NCI-H2227 (cell line): ENCODE measurements around the gene MAPK8.
"Not testable (repeated sequence)": the region's sequence is repeated elsewhere in the genome, so short reads cannot be mapped to it uniquely, and the experiment has no call there.

Source experiments
- DNase-seq: peaks from one replicate; lab custom pipeline; 2025; ENCODE audit not compliant: unreplicated experiment; lab: John Stamatoyannopoulos, UW

MAPK8 gene

GRCh38 chr10:48306265-48306869, at the start of gene MAPK8:
MAPK8 (plus strand) TSS chr10:48306677; CDS start chr10:48401661, 94,984 bp downstream.
- DNase-seq = peak; percentile 90

- no peak for DNase-seq
Measured at GRCh38 chr10:48257407-48257961, 49.0 kb upstream of the MAPK8 start.

- no peak for DNase-seq
Measured at GRCh38 chr10:48258105-48258504, 48.4 kb upstream of the MAPK8 start.

GRCh38 chr10:48266528-48266927, 39.9 kb upstream of the MAPK8 start:
- DNase-seq = no peak

- no peak for DNase-seq
Measured at GRCh38 chr10:48271047-48271730, 35.3 kb upstream of the MAPK8 start.

- no peak for DNase-seq
Measured at GRCh38 chr10:48272682-48273081, 33.8 kb upstream of the MAPK8 start.

- DNase-seq = no peak
Measured at GRCh38 chr10:48273741-48274140, 32.7 kb upstream of the MAPK8 start.

- DNase-seq = no peak
Measured at GRCh38 chr10:48274636-48275035, 31.8 kb upstream of the MAPK8 start, which contains the start of gene FRMPD2. FRMPD2 (minus strand) TSS chr10:48274696; CDS start chr10:48274567, 129 bp downstream.

- DNase-seq = no peak
Measured at GRCh38 chr10:48277093-48277492, 29.4 kb upstream of the MAPK8 start.

- DNase-seq = no peak
Measured at GRCh38 chr10:48279081-48279751, 27.3 kb upstream of the MAPK8 start.

GRCh38 chr10:48281697-48282096, 24.8 kb upstream of the MAPK8 start:
- DNase-seq = not testable (repeated sequence)

- no peak for DNase-seq
Measured at GRCh38 chr10:48282829-48283228, 23.6 kb upstream of the MAPK8 start.

- no peak for DNase-seq
Measured at GRCh38 chr10:48284002-48284546, 22.4 kb upstream of the MAPK8 start.

GRCh38 chr10:48284811-48285210, 21.7 kb upstream of the MAPK8 start:
- no peak for DNase-seq

GRCh38 chr10:48285710-48286109, 20.8 kb upstream of the MAPK8 start:
- no peak for DNase-seq

GRCh38 chr10:48286356-48286755, 20.1 kb upstream of the MAPK8 start:
- DNase-seq = no peak

GRCh38 chr10:48287417-48288391, 18.8 kb upstream of the MAPK8 start:
- no peak for DNase-seq

GRCh38 chr10:48288661-48289060, 17.8 kb upstream of the MAPK8 start:
- no peak for DNase-seq

- peak; percentile 35 for DNase-seq
Measured at GRCh38 chr10:48289501-48290238, 16.8 kb upstream of the MAPK8 start.

GRCh38 chr10:48290286-48290685, 16.2 kb upstream of the MAPK8 start:
- DNase-seq = no peak
